Activated naive CD4-positive, alpha-beta T cell treated with Interleukin-2 at 50 U/mL for 16 hours (primary cell): ENCODE measurements around the gene TGM1.
A peak's percentile ranks its signal among the peaks of the same experiment; 100 is the strongest.

Experiments
- DNase-seq: peaks from one replicate; pipeline ENCODE4 v3.0.0-alpha.2; 2020

The TGM1 gene

GRCh38 chr14:24291446-24292117, 28.6 kb upstream of the TGM1 start:
- no peak for DNase-seq

- DNase-seq = no peak
Measured at GRCh38 chr14:24290746-24291145, 27.8 kb upstream of the TGM1 start.

- peak; percentile 65 for DNase-seq
Measured at GRCh38 chr14:24289649-24290280, 26.8 kb upstream of the TGM1 start.

- no peak for DNase-seq
Measured at GRCh38 chr14:24286996-24287395, 24.0 kb upstream of the TGM1 start.

GRCh38 chr14:24285351-24285750, 22.4 kb upstream of the TGM1 start:
- DNase-seq = no peak

GRCh38 chr14:24284501-24285035, 21.6 kb upstream of the TGM1 start:
- no peak for DNase-seq

- no peak for DNase-seq
Measured at GRCh38 chr14:24283796-24284460, 21.0 kb upstream of the TGM1 start.

- DNase-seq = no peak
Measured at GRCh38 chr14:24282736-24283135, 19.8 kb upstream of the TGM1 start.

- no peak for DNase-seq
Measured at GRCh38 chr14:24281636-24282035, 18.7 kb upstream of the TGM1 start.

GRCh38 chr14:24280797-24281460, 18.0 kb upstream of the TGM1 start:
- no peak for DNase-seq

- DNase-seq = peak; percentile 51
Measured at GRCh38 chr14:24279301-24280186, 16.6 kb upstream of the TGM1 start.

GRCh38 chr14:24278424-24278823, 15.4 kb upstream of the TGM1 start:
- no peak for DNase-seq

- peak; percentile 6 for DNase-seq
Measured at GRCh38 chr14:24277606-24278321, 14.8 kb upstream of the TGM1 start.

- no peak for DNase-seq
Measured at GRCh38 chr14:24277071-24277470, 14.1 kb upstream of the TGM1 start.

GRCh38 chr14:24274101-24274543, 11.1 kb upstream of the TGM1 start:
- DNase-seq = peak; percentile 47

GRCh38 chr14:24273422-24273998, 10.5 kb upstream of the TGM1 start:
- DNase-seq = no peak

GRCh38 chr14:24272467-24272866, 9.5 kb upstream of the TGM1 start:
- DNase-seq = no peak

GRCh38 chr14:24271834-24272263, 8.9 kb upstream of the TGM1 start:
- DNase-seq = no peak

GRCh38 chr14:24271134-24271833, 8.3 kb upstream of the TGM1 start, which contains the start of gene RABGGTA:
TSS of gene RABGGTA (minus strand) at chr14:24271597. CDS start at chr14:24271115, 482 bp downstream.
- peak; percentile 90 for DNase-seq

GRCh38 chr14:24270537-24271133, 7.7 kb upstream of the TGM1 start:
- DNase-seq = no peak
